Keratinocyte (primary cell): ENCODE measurements around the gene MLIP.

Experiments used
- EZH2 ChIP-seq: IDR thresholded peaks from one replicate; pipeline ENCODE4 v1.6.1; 2012; ENCODE audit warnings: inconsistent platforms, mild to moderate bottlenecking, low read length, moderate library complexity
- TF ChIP-seq, protein P1 (sequence below), 3 experiments: IDR thresholded peaks in 1 of 3; conservative IDR thresholded peaks in 1 of 3; optimal IDR thresholded peaks in 1 of 3; 2 replicates in 2 of 3; 3 replicates in 1 of 3; pipeline versions ENCODE3 to v1.5.1; 2011; ENCODE audit warnings: low read length in 3 of 3, mild to moderate bottlenecking in 3 of 3, moderate library complexity in 2 of 3, control low read depth in 1 of 3, inconsistent platforms in 1 of 3; ENCODE audit not compliant: insufficient read depth in 2 of 3; ENCODE audit errors: extremely low read depth in 1 of 3

- TF ChIP-seq, protein P1, sequence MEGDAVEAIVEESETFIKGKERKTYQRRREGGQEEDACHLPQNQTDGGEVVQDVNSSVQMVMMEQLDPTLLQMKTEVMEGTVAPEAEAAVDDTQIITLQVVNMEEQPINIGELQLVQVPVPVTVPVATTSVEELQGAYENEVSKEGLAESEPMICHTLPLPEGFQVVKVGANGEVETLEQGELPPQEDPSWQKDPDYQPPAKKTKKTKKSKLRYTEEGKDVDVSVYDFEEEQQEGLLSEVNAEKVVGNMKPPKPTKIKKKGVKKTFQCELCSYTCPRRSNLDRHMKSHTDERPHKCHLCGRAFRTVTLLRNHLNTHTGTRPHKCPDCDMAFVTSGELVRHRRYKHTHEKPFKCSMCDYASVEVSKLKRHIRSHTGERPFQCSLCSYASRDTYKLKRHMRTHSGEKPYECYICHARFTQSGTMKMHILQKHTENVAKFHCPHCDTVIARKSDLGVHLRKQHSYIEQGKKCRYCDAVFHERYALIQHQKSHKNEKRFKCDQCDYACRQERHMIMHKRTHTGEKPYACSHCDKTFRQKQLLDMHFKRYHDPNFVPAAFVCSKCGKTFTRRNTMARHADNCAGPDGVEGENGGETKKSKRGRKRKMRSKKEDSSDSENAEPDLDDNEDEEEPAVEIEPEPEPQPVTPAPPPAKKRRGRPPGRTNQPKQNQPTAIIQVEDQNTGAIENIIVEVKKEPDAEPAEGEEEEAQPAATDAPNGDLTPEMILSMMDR (optimal IDR thresholded peaks at IDR 0.05 in 1 of 3, IDR thresholded peaks at IDR 0.05 in 1 of 3, conservative IDR thresholded peaks at IDR 0.05 in 1 of 3; ENCODE audit: extremely low read depth in 1 of 3, insufficient read depth in 2 of 3, low read length in 3 of 3), result no peak
- TF ChIP-seq EZH2, result no peak
Measured at GRCh38 chr6:54094786-54095185, 16.5 kb upstream of the MLIP start.
